CD14-positive monocyte (primary cell): ENCODE data around the gene NPLOC4. TPM values are rescaled to one million over a fixed set of nuclear protein-coding genes. Genes with fewer than 3 reads are reported as not detected.

Experiments used
- DNase-seq, 3 donors: peaks; one replicate each; pipeline ENCODE4 v3.0.0-alpha.2; 2011 to 2022
- H2AFZ ChIP-seq: 2 replicates; pipeline ENCODE4 v1.6.0; 2012; ENCODE audit warnings: mild to moderate bottlenecking, low read depth, low read length, inconsistent platforms; ENCODE audit not compliant: insufficient read depth, poor library complexity, severe bottlenecking
- H3K27ac ChIP-seq, 2 donors: 1 replicate in 1 of 2; 2 replicates in 1 of 2; pipeline ENCODE4 v1.5.1; 2012 to 2013; ENCODE audit warnings: low read length in 2 of 2, control low read depth in 1 of 2, inconsistent platforms in 1 of 2, low read depth in 1 of 2, mild to moderate bottlenecking in 1 of 2
- H3K27me3 ChIP-seq, 2 donors: one replicate each; pipeline versions ENCODE4 v1.6.0 to v1.6.1; 2011 to 2013; ENCODE audit warnings: low read length in 2 of 2; ENCODE audit not compliant: control insufficient read depth in 2 of 2, insufficient read depth in 2 of 2
- H3K36me3 ChIP-seq, 2 donors: replicated peaks in 1 of 2; 1 replicate in 1 of 2; 2 replicates in 1 of 2; pipeline versions ENCODE4 v1.5.1 to v1.6.1; 2012 to 2013; ENCODE audit warnings: low read length in 2 of 2, control low read depth in 1 of 2, inconsistent platforms in 1 of 2, mild to moderate bottlenecking in 1 of 2; ENCODE audit not compliant: insufficient read depth in 2 of 2, control insufficient read depth in 1 of 2
- H3K4me1 ChIP-seq, 2 donors: 1 replicate in 1 of 2; 2 replicates in 1 of 2; pipeline versions ENCODE4 v1.5.1 to v1.6.1; 2012 to 2013; ENCODE audit warnings: low read length in 2 of 2, control low read depth in 1 of 2, inconsistent platforms in 1 of 2, mild to moderate bottlenecking in 1 of 2, moderate library complexity in 1 of 2; ENCODE audit not compliant: insufficient read depth in 2 of 2, control insufficient read depth in 1 of 2
- H3K4me2 ChIP-seq: replicated peaks from 2 replicates; pipeline ENCODE3; 2012; ENCODE audit warnings: low read length, moderate library complexity, mild to moderate bottlenecking; ENCODE audit not compliant: poor library complexity, severe bottlenecking; ENCODE audit errors: extremely low read depth
- H3K4me3 ChIP-seq, 3 experiments: fragments of 200-600 bp in 1 of 3; sonication (generic) in 1 of 3; replicated peaks in 1 of 3; 1 replicate in 2 of 3; 2 replicates in 1 of 3; pipeline ENCODE4 v1.5.1; 2011 to 2013; ENCODE audit warnings: low read length in 3 of 3, mild to moderate bottlenecking in 3 of 3, control low read depth in 2 of 3, low read depth in 2 of 3, inconsistent platforms in 1 of 3, moderate library complexity in 1 of 3
- H3K79me2 ChIP-seq: 2 replicates; pipeline ENCODE4 v1.6.0; 2012; ENCODE audit warnings: mild to moderate bottlenecking, control low read depth, inconsistent platforms, low read length, moderate library complexity; ENCODE audit not compliant: insufficient read depth
- H3K9ac ChIP-seq: 2 replicates; pipeline ENCODE4 v1.6.0; 2017; ENCODE audit warnings: low read length, mild to moderate bottlenecking; ENCODE audit not compliant: insufficient read depth, poor library complexity, severe bottlenecking
- H3K9me3 ChIP-seq, 2 donors: replicated peaks in 1 of 2; 1 replicate in 1 of 2; 2 replicates in 1 of 2; pipeline versions ENCODE4 v1.5.1 to v1.6.1; 2012 to 2013; ENCODE audit warnings: low read length in 2 of 2, control low read depth in 1 of 2; ENCODE audit not compliant: control insufficient read depth in 1 of 2, insufficient read depth in 1 of 2
- H4K20me1 ChIP-seq: 2 replicates; pipeline ENCODE4 v1.6.0; 2012; ENCODE audit warnings: mild to moderate bottlenecking, low read length, control low read depth, moderate library complexity; ENCODE audit not compliant: insufficient read depth
- H3K27ac Mint-ChIP-seq, 7 donors: one replicate each; pipeline ENCODE4 v1.8.0; 2020; ENCODE audit warnings: mild to moderate bottlenecking in 7 of 7, mixed read lengths in 7 of 7, moderate library complexity in 6 of 7, inconsistent platforms in 2 of 7
- H3K27me3 Mint-ChIP-seq, 3 donors: one replicate each; pipeline ENCODE4 v1.8.0; 2021 to 2022; ENCODE audit warnings: low read depth in 3 of 3, mild to moderate bottlenecking in 3 of 3, mixed read lengths in 3 of 3, moderate library complexity in 3 of 3, inconsistent platforms in 1 of 3
- H3K36me3 Mint-ChIP-seq, 2 donors: one replicate each; pipeline ENCODE4 v1.8.0; 2020; ENCODE audit warnings: mixed read lengths in 2 of 2, inconsistent platforms in 1 of 2, mild to moderate bottlenecking in 1 of 2
- H3K4me1 Mint-ChIP-seq: one replicate; pipeline ENCODE4 v1.8.0; 2020; ENCODE audit warnings: mild to moderate bottlenecking, mixed read lengths
- H3K4me3 Mint-ChIP-seq, 2 donors: one replicate each; pipeline ENCODE4 v1.8.0; 2020; ENCODE audit warnings: mild to moderate bottlenecking in 2 of 2, mixed read lengths in 2 of 2, moderate library complexity in 1 of 2
- H3K9me3 Mint-ChIP-seq, 7 donors: one replicate each; pipeline ENCODE4 v1.8.0; 2020 to 2022; ENCODE audit warnings: mixed read lengths in 7 of 7, mild to moderate bottlenecking in 6 of 7, moderate library complexity in 6 of 7, inconsistent platforms in 2 of 7
- WGBS: methylation state at CpG from one replicate; pipeline ENCODE4 v1.1.5; 2013; ENCODE audit warnings: missing lambda C conversion rate; ENCODE audit not compliant: insufficient coverage; 5-methylcytosine and 5-hydroxymethylcytosine counted together
- intact Hi-C, 2 donors: fragments of 100-400 bp; cut with micrococcal nuclease; formaldehyde crosslinking; loops; one replicate each; pipeline versions ENCODE4 v1.15.0 to v1.15.1; 2023
- polyA plus RNA-seq, 3 donors: library from polyadenylated mRNA; depleted of rRNA in 1 of 3; unstranded in 2 of 3; stranded (reverse) in 1 of 3; fragments of 300-500 nt in 2 of 3; fragments of >200 nt in 1 of 3; fragmentation: Illumina TruSeq in 2 of 3; gene quantifications; 1 replicate in 2 of 3; 2 replicates in 1 of 3; pipeline ENCODE4 v1.2.3, GENCODE V29; 2012 to 2021
- TF ChIP-seq, protein P1 (sequence below): fragments of 200-600 bp; IDR thresholded peaks from one replicate; pipeline ENCODE4 v1.8.0; 2022; ENCODE audit warnings: antibody characterized with exemption, mild to moderate bottlenecking

The NPLOC4 gene
- polyA plus RNA-seq, 3 donors: 92.1 to 112 (median 106) TPM

DNA sequence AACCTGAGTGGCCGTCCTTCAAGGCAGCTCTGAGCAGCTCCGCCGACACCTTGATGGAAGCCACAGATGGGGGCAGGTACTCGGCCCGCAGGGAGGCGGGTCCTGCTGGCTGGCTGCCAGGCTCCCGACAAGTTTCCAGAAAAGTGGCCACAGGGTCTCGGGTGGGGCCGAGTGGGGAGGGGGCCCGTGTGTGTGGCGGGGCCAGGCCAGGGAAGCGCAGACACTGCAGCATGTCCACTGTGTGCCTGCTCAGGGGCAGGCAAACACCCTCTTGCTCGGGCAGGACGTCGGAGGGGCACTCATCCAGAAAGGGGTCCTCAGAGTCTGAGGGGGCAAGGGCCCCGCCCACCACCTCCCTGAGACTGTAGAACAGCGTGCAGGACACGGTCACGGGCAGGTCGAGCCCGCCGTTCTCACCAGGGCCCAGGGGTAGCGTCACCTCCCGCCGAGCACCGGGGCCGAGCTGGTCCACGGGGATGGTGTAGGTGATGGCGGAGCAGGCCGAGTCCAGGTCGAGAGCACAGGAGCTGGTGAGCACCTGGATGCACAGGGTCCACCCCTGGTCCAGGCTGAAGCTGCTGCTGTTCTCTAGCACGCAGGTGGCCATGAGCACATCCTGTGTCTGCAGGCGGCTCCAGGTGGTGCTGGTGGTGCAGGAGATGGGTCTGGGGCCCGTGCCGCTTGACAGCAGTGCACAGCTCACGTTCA is 89.9 kb downstream of the NPLOC4 start:
- no peak overlapping the region for H3K4me2 ChIP-seq
- no peak overlapping the region for H2AFZ ChIP-seq
- peaks cover 77 to 81% of the 10 kb centered on the region in 2 donors for H3K36me3 ChIP-seq
- no peak overlapping the region for H3K4me3 ChIP-seq
- DNase-seq: no peak
- no peaks in the 10 kb centered on the region for H3K27me3 ChIP-seq
- intact Hi-C loops: no loop called here
- H3K9me3 ChIP-seq: no peaks in the 10 kb centered on the region
- Mint-ChIP-seq H3K27me3 (peaks cover 0 to 1% (median 0%) of the 10 kb centered on the region in 3 donors), H3K4me1 (peaks cover 11% of the 10 kb centered on the region), H3K27ac (no peak overlapping the region), H3K9me3 (peaks cover 0 to 2% (median 0%) of the 10 kb centered on the region in 7 donors), H3K4me3 (no peak overlapping the region), H3K36me3 (peaks cover 49 to 90% of the 10 kb centered on the region in 2 donors)
- no peak overlapping the region for H3K27ac ChIP-seq
- peaks cover 31% of the 10 kb centered on the region for H3K79me2 ChIP-seq
- H3K4me1 ChIP-seq: peaks cover 11 to 13% of the 10 kb centered on the region in 2 donors
- H3K9ac ChIP-seq: no peak overlapping the region
- 95% methylated on average over 36 of the region's 36 CpGs for WGBS
- peaks cover 15% of the 10 kb centered on the region for H4K20me1 ChIP-seq
- TF ChIP-seq, protein P1, sequence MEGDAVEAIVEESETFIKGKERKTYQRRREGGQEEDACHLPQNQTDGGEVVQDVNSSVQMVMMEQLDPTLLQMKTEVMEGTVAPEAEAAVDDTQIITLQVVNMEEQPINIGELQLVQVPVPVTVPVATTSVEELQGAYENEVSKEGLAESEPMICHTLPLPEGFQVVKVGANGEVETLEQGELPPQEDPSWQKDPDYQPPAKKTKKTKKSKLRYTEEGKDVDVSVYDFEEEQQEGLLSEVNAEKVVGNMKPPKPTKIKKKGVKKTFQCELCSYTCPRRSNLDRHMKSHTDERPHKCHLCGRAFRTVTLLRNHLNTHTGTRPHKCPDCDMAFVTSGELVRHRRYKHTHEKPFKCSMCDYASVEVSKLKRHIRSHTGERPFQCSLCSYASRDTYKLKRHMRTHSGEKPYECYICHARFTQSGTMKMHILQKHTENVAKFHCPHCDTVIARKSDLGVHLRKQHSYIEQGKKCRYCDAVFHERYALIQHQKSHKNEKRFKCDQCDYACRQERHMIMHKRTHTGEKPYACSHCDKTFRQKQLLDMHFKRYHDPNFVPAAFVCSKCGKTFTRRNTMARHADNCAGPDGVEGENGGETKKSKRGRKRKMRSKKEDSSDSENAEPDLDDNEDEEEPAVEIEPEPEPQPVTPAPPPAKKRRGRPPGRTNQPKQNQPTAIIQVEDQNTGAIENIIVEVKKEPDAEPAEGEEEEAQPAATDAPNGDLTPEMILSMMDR: no peak

DNA sequence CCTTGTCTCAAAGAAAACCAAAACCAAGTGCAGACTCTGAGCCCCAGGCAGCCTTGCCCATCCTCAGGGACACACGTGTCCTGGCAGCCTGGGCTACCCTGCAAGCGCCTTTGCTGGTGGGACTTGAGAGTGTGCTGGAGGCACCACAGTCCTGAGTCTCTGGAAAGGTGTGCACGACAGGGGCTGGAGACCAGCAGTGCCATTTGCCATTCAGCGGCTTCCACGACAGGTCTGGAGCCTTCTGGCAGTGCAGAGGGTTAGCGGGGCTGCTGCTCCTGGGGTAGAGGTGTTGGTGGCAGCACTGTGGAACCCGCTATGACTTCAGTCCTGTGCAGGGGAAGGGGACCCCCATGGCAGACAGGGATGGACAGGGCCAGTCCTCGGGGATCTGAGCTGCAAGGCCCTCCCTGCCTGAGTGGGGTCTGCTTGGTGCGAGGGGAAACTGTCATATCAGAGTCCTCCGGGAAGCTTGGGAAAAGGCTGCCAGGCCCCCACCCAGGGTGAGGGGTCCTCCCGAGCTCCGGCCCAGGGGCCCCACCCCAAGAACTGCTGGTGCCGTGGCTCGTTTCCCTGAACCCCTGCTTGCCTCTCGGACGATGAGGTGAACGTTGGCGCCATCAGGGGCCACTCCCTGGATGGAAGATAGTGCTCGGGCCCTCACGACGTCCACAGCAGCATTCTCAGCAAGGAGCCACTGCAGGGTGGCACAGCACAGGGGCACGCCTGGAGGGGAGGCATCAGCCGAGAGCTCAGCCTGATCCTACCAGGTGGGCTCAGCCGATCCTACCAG is 91.6 kb downstream of the NPLOC4 start:
- no peak overlapping the region for H3K4me3 ChIP-seq
- no peak for DNase-seq
- H3K27me3 Mint-ChIP-seq: no peaks in the 10 kb centered on the region

More for the DNA sequence above, 91.6 kb downstream of the NPLOC4 start:
- Mint-ChIP-seq H3K4me1 (peaks cover 3% of the 10 kb centered on the region), H3K4me3 (no peak overlapping the region), H3K9me3 (no peaks in the 10 kb centered on the region), H3K36me3 (peaks cover 57 to 96% of the 10 kb centered on the region in 2 donors), H3K27ac (no peak overlapping the region)
- Histone ChIP-seq H3K79me2 (peaks cover 14% of the 10 kb centered on the region), H4K20me1 (peaks cover 10% of the 10 kb centered on the region), H2AFZ (no peak overlapping the region), H3K4me1 (no peaks in the 10 kb centered on the region), H3K27ac (no peak overlapping the region), H3K9ac (no peak overlapping the region), H3K9me3 (no peaks in the 10 kb centered on the region), H3K4me2 (no peak overlapping the region), H3K36me3 (peaks cover 86 to 92% of the 10 kb centered on the region in 2 donors), H3K27me3 (no peaks in the 10 kb centered on the region)
- intact Hi-C loops: no loop called here
- WGBS: 95% methylated on average over 24 of the region's 24 CpGs
- TF ChIP-seq, protein P1: no peak
